HCT116 (cell line): ENCODE results near the gene TCF21. TPM values are rescaled to one million over a fixed set of nuclear protein-coding genes. Genes with fewer than 3 reads are reported as not detected.

ENCODE experiments used
- ATAC-seq: fragments of 200-7000 bp; cut with Tn5 transposase; 2 replicates; pipeline ENCODE4 v1.9.1; 2020; ENCODE audit warnings: mild to moderate bottlenecking, moderate library complexity
- BruUV-seq: library from RNA; stranded (reverse); fragments of 400-500 nt; replicated peaks from 2 replicates; lab custom pipeline; 2021; lab: Mats Ljungman, UMichigan
- CTCF ChIA-PET: fragments of 300-600 bp; sonication (Branson Sonifier 250); formaldehyde crosslinking; loops from one replicate; lab custom pipeline; 2021; ENCODE audit warnings: antibody characterized with exemption; lab: Charles Lee
- POLR2A ChIA-PET: fragments of 300-600, 350-600 bp; sonication (Branson Sonifier 250); formaldehyde crosslinking; loops from one replicate; lab custom pipeline; 2021; ENCODE audit warnings: antibody characterized with exemption; lab: Charles Lee
- RAD21 ChIA-PET, 2 experiments: fragments of 300-600 bp; sonication (Branson Sonifier 250); formaldehyde crosslinking; loops; one replicate each; lab custom pipeline; 2023; ENCODE audit warnings: low total read pairs in 2 of 2; ENCODE audit not compliant: uncharacterized antibody in 2 of 2, unreplicated experiment in 2 of 2, low non-redundant PET in 1 of 2; lab: Charles Lee
- DNase-seq: peaks from one replicate; pipeline ENCODE4 v3.0.0-alpha.2; 2010; ENCODE audit warnings: low read depth, low spot score
- H2AFZ ChIP-seq: fragments of 200-600 bp; shearing (Covaris generic), sonication (generic); 2 replicates; pipeline ENCODE4 v1.6.1; 2017; ENCODE audit warnings: low read depth, mixed run types, mixed read lengths, antibody characterized with exemption, low read length; ENCODE audit not compliant: poor library complexity, severe bottlenecking
- H3K27ac ChIP-seq: 2 replicates; pipeline ENCODE4 v1.5.1; 2012; ENCODE audit warnings: low read depth, low read length
- H3K27me3 ChIP-seq: fragments of 200-600 bp; sonication (generic); 2 replicates; pipeline ENCODE4 v1.6.1; 2016; ENCODE audit warnings: mixed run types, low read length, mixed read lengths; ENCODE audit not compliant: insufficient read depth
- H3K36me3 ChIP-seq, 2 experiments: fragments of 200-500 bp in 1 of 2; fragments of 200-600 bp in 1 of 2; sonication (Bioruptor generic) in 1 of 2; sonication (generic) in 1 of 2; 2 replicates each; pipeline versions ENCODE4 v1.5.1 to v1.6.1; 2014 to 2016; ENCODE audit warnings: low read length in 2 of 2, inconsistent platforms in 1 of 2, mixed read lengths in 1 of 2, mixed run types in 1 of 2; ENCODE audit not compliant: insufficient read depth in 2 of 2, control insufficient read depth in 1 of 2
- H3K4me1 ChIP-seq, 2 experiments: fragments of 200-600 bp in 1 of 2; sonication (generic) in 1 of 2; 2 replicates each; pipeline versions ENCODE4 v1.5.1 to v1.6.1; 2012 to 2017; ENCODE audit warnings: low read length in 2 of 2, inconsistent platforms in 1 of 2, mild to moderate bottlenecking in 1 of 2, mixed read lengths in 1 of 2, mixed run types in 1 of 2, moderate library complexity in 1 of 2; ENCODE audit not compliant: insufficient read depth in 2 of 2, control insufficient read depth in 1 of 2
- H3K4me2 ChIP-seq: fragments of 200-600 bp; sonication (generic); 2 replicates; pipeline ENCODE4 v1.6.1; 2017; ENCODE audit warnings: mixed run types, low read length, mixed read lengths
- H3K4me3 ChIP-seq, 2 experiments: fragments of 200-600 bp in 1 of 2; sonication (generic) in 1 of 2; replicated peaks in 1 of 2; 2 replicates each; pipeline ENCODE4 v1.5.1; 2011 to 2016; ENCODE audit warnings: low read length in 2 of 2, control low read depth in 1 of 2, low read depth in 1 of 2, mild to moderate bottlenecking in 1 of 2, mixed read lengths in 1 of 2, mixed run types in 1 of 2
- H3K79me2 ChIP-seq: fragments of 200-600 bp; sonication (generic); 2 replicates; pipeline ENCODE4 v1.6.1; 2017; ENCODE audit warnings: mild to moderate bottlenecking, mixed run types, low read length, moderate library complexity, mixed read lengths; ENCODE audit not compliant: insufficient read depth
- H3K9ac ChIP-seq: fragments of 200-600 bp; sonication (generic); 2 replicates; pipeline ENCODE4 v1.6.1; 2016; ENCODE audit warnings: low read length, mixed read lengths
- H3K9me2 ChIP-seq: fragments of 200-600 bp; sonication (generic), shearing (Covaris generic); 2 replicates; pipeline ENCODE4 v1.6.1; 2017; ENCODE audit warnings: mixed run types, mild to moderate bottlenecking, moderate library complexity; ENCODE audit not compliant: insufficient read depth
- H3K9me3 ChIP-seq, 2 experiments: fragments of 200-500 bp in 1 of 2; fragments of 200-600 bp in 1 of 2; sonication (Bioruptor generic) in 1 of 2; sonication (generic) in 1 of 2; 2 replicates each; pipeline ENCODE4 v1.6.1; 2014 to 2017; ENCODE audit warnings: low read length in 2 of 2, mixed read lengths in 2 of 2, inconsistent platforms in 1 of 2, low read depth in 1 of 2, mild to moderate bottlenecking in 1 of 2, mixed run types in 1 of 2, moderate library complexity in 1 of 2; ENCODE audit not compliant: control insufficient read depth in 1 of 2, insufficient read depth in 1 of 2
- H4K20me1 ChIP-seq: fragments of 200-600 bp; sonication (generic), shearing (Covaris generic); 2 replicates; pipeline ENCODE4 v1.6.1; 2017; ENCODE audit warnings: mixed run types, mild to moderate bottlenecking, moderate library complexity; ENCODE audit not compliant: insufficient read depth
- CEBPB ChIP-seq: IDR thresholded peaks from 2 replicates; pipeline ENCODE4 v1.6.1; 2012; ENCODE audit warnings: low read depth
- ELF1 ChIP-seq: IDR thresholded peaks from 2 replicates; pipeline ENCODE4 v1.6.1; 2012; ENCODE audit warnings: low read depth, borderline replicate concordance
- FOSL1 ChIP-seq: IDR thresholded peaks from 2 replicates; pipeline ENCODE4 v1.6.1; 2012; ENCODE audit warnings: low read depth
- JUND ChIP-seq: IDR thresholded peaks from 2 replicates; pipeline ENCODE4 v1.6.1; 2012
- RAD21 ChIP-seq: IDR thresholded peaks from 2 replicates; pipeline ENCODE4 v1.6.1; 2012; ENCODE audit warnings: low read depth, mild to moderate bottlenecking
- SP1 ChIP-seq: IDR thresholded peaks from 2 replicates; pipeline ENCODE4 v1.6.1; 2012; ENCODE audit warnings: low read depth
- YY1 ChIP-seq: IDR thresholded peaks from 2 replicates; pipeline ENCODE4 v1.6.1; 2011; ENCODE audit warnings: low read length, low read depth, moderate library complexity, mild to moderate bottlenecking; ENCODE audit not compliant: insufficient replicate concordance; ENCODE audit errors: extremely low read depth
- ZFX ChIP-seq: fragments of 450-650 bp; IDR thresholded peaks from 2 replicates; pipeline ENCODE4 v1.6.1; 2017
- ZNF274 ChIP-seq: fragments of 200-500 bp; sonication (Bioruptor generic); IDR thresholded peaks from 2 replicates; pipeline ENCODE4 v1.6.1; 2014; ENCODE audit warnings: mild to moderate bottlenecking, low read depth, low read length, inconsistent platforms
- intact Hi-C: fragments of 100-400 bp; cut with micrococcal nuclease; formaldehyde crosslinking; loops from 2 replicates; pipeline ENCODE4 v1.10.0; 2022
- total RNA-seq: library from RNA; stranded (reverse); gene quantifications from one replicate; pipeline ENCODE4 v1.2.1, GENCODE V29; 2021; ENCODE audit not compliant: unreplicated experiment
- TF ChIP-seq, protein P1 (sequence below): IDR thresholded peaks from 2 replicates; pipeline ENCODE4 v1.6.1; 2012; ENCODE audit warnings: low read depth

Gene TCF21
- total RNA-seq, 1 experiment from 2014 or later, result 0.20 TPM

GRCh38 chr6:133896344-133896721 is 7.4 kb downstream of the TCF21 start:
- Histone ChIP-seq H3K27me3 (peaks cover 24% of the 10 kb centered on the region; the same call in 1 of the 2 replicates), H3K4me3 (peak overlapping the region in 1 of 2 experiments; percentile 19; a peak in 1 of 4 replicates), H3K9me3 (no peaks in the 10 kb centered on the region), H2AFZ (no peak overlapping the region), H4K20me1 (no peaks in the 10 kb centered on the region), H3K4me2 (peak overlapping the region; percentile 50), H3K79me2 (no peaks in the 10 kb centered on the region), H3K4me1 (peaks cover 0 to 15% of the 10 kb centered on the region in 2 experiments; a peak in 2 of 4 replicates), H3K27ac (no peak overlapping the region), H3K9me2 (no peaks in the 10 kb centered on the region), H3K36me3 (no peaks in the 10 kb centered on the region), H3K9ac (no peak overlapping the region)
- CTCF ChIA-PET, result interaction anchor here (2.3 kb wide), 1 partner anchor 20 kb away, joined by 8 read pairs; no protein-coding TSS in a partner anchor
- RAD21 ChIA-PET, result no interaction called here
- POLR2A ChIA-PET, result no interaction called here
- intact Hi-C loops, result loop anchor here (5.0 kb wide), 1 partner anchor 309 kb away; no protein-coding TSS in a partner anchor
- TF ChIP-seq ZFX (no peak), RAD21 (no peak), ELF1 (no peak), YY1 (no peak), SP1 (no peak), CEBPB (no peak), ZNF274 (no peak), JUND (no peak), FOSL1 (no peak)
- TF ChIP-seq, protein P1, sequence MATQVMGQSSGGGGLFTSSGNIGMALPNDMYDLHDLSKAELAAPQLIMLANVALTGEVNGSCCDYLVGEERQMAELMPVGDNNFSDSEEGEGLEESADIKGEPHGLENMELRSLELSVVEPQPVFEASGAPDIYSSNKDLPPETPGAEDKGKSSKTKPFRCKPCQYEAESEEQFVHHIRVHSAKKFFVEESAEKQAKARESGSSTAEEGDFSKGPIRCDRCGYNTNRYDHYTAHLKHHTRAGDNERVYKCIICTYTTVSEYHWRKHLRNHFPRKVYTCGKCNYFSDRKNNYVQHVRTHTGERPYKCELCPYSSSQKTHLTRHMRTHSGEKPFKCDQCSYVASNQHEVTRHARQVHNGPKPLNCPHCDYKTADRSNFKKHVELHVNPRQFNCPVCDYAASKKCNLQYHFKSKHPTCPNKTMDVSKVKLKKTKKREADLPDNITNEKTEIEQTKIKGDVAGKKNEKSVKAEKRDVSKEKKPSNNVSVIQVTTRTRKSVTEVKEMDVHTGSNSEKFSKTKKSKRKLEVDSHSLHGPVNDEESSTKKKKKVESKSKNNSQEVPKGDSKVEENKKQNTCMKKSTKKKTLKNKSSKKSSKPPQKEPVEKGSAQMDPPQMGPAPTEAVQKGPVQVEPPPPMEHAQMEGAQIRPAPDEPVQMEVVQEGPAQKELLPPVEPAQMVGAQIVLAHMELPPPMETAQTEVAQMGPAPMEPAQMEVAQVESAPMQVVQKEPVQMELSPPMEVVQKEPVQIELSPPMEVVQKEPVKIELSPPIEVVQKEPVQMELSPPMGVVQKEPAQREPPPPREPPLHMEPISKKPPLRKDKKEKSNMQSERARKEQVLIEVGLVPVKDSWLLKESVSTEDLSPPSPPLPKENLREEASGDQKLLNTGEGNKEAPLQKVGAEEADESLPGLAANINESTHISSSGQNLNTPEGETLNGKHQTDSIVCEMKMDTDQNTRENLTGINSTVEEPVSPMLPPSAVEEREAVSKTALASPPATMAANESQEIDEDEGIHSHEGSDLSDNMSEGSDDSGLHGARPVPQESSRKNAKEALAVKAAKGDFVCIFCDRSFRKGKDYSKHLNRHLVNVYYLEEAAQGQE, result no peak
- no peak for DNase-seq
- BruUV-seq, result no TSS peak
- ATAC-seq, result peak; percentile 33; the same call in 1 of the 2 replicates
